ENCODE measurements around the gene OARD1.
A peak's percentile ranks its signal among the peaks of the same experiment; 100 is the strongest.

The OARD1 gene

GRCh38 chr6:41022294-41022693 lies 49.9 kb downstream of the OARD1 start (continued):
- peak; percentile 8; the same call in 1 of the 2 replicates for TF ChIP-seq PRDM10 (tag by site-specific recombination; IDR thresholded peaks at IDR 0.05)
- TF ChIP-seq TSHZ1 (tag by site-specific recombination; IDR thresholded peaks at IDR 0.05; ENCODE audit: borderline replicate concordance): peak; percentile 42; the same call in 1 of the 2 replicates
- TF ChIP-seq ZBTB1 (tag by site-specific recombination; IDR thresholded peaks at IDR 0.05): no peak
- TF ChIP-seq ZBTB21 (tag by site-specific recombination; IDR thresholded peaks at IDR 0.05): peak; percentile 83
- TF ChIP-seq ZNF658 (tag by site-specific recombination; IDR thresholded peaks at IDR 0.05): no peak
- TF ChIP-seq EGR2 (tag by site-specific recombination; IDR thresholded peaks at IDR 0.05; ENCODE audit: low read depth): no peak
- no peak for TF ChIP-seq ZNF10 (tag by site-specific recombination; IDR thresholded peaks at IDR 0.05)
- no peak for TF ChIP-seq ZNF510 (tag by site-specific recombination; IDR thresholded peaks at IDR 0.05; ENCODE audit: insufficient replicate concordance)
- TF ChIP-seq ZNF610 (tag by site-specific recombination; IDR thresholded peaks at IDR 0.05; ENCODE audit: borderline replicate concordance): no peak
- TF ChIP-seq ZNF426 (tag by site-specific recombination; IDR thresholded peaks at IDR 0.05): no peak
- no peak for TF ChIP-seq ZNF302 (tag by site-specific recombination; IDR thresholded peaks at IDR 0.05; ENCODE audit: low read depth)
- TF ChIP-seq ZNF48 (tag by site-specific recombination; IDR thresholded peaks at IDR 0.05): no peak
- TF ChIP-seq ZNF341 (tag by site-specific recombination; IDR thresholded peaks at IDR 0.05; ENCODE audit: low read depth): no peak
- TF ChIP-seq GLI4 (tag by site-specific recombination; IDR thresholded peaks at IDR 0.05): no peak
- TF ChIP-seq HOXA7 (CRISPR knock-in tag; IDR thresholded peaks at IDR 0.05; ENCODE audit: borderline replicate concordance): no peak
- TF ChIP-seq PBX3 (CRISPR knock-in tag; IDR thresholded peaks at IDR 0.05): no peak
- TF ChIP-seq, protein P1, sequence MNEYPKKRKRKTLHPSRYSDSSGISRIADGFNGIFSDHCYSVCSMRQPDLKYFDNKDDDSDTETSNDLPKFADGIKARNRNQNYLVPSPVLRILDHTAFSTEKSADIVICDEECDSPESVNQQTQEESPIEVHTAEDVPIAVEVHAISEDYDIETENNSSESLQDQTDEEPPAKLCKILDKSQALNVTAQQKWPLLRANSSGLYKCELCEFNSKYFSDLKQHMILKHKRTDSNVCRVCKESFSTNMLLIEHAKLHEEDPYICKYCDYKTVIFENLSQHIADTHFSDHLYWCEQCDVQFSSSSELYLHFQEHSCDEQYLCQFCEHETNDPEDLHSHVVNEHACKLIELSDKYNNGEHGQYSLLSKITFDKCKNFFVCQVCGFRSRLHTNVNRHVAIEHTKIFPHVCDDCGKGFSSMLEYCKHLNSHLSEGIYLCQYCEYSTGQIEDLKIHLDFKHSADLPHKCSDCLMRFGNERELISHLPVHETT (tag by site-specific recombination; IDR thresholded peaks at IDR 0.05): no peak; the same call in 1 of the 2 replicates
- TF ChIP-seq KLF16 (tag by site-specific recombination; IDR thresholded peaks at IDR 0.05): no peak
- TF ChIP-seq YY1 (tag by site-specific recombination; IDR thresholded peaks at IDR 0.05): no peak
- TF ChIP-seq ZNF776 (tag by site-specific recombination; IDR thresholded peaks at IDR 0.05; ENCODE audit: borderline replicate concordance): no peak
- TF ChIP-seq ZNF830 (tag by site-specific recombination; IDR thresholded peaks at IDR 0.05; ENCODE audit: low read depth): no peak
- TF ChIP-seq ZNF138 (tag by site-specific recombination; IDR thresholded peaks at IDR 0.05; ENCODE audit: borderline replicate concordance): no peak
- TF ChIP-seq, protein P2, sequence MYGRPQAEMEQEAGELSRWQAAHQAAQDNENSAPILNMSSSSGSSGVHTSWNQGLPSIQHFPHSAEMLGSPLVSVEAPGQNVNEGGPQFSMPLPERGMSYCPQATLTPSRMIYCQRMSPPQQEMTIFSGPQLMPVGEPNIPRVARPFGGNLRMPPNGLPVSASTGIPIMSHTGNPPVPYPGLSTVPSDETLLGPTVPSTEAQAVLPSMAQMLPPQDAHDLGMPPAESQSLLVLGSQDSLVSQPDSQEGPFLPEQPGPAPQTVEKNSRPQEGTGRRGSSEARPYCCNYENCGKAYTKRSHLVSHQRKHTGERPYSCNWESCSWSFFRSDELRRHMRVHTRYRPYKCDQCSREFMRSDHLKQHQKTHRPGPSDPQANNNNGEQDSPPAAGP (tag by site-specific recombination; IDR thresholded peaks at IDR 0.05): no peak
- no peak for TF ChIP-seq ZNF558 (tag by site-specific recombination; IDR thresholded peaks at IDR 0.05)
- TF ChIP-seq ZNF548 (tag by site-specific recombination; IDR thresholded peaks at IDR 0.05): no peak
- no peak for TF ChIP-seq REST (tag by site-specific recombination; IDR thresholded peaks at IDR 0.05)
- TF ChIP-seq ZNF416 (tag by site-specific recombination; IDR thresholded peaks at IDR 0.05): no peak

Data from HEK293 (cell line).